Measurements from ENCODE around the gene NOTCH3.

The NOTCH3 gene

DNA sequence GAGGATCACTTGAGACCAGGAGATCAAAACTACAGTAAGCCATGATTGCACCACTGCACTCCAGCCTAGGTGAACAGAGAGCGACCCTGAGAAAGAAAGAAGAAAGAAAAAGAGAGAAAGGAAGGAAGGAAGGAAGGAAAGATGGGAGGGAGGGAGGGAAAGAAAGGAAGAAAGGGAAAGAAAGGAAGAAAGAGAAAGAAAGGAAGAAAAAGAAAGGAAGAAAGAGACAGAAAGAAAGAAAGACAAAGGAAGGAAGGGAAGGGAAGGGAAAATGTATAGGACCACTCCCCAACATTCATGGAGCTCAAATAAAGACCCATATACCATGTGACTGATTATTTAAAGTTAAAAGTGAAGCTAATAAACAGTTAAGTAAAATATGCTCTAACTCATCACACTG, 53.7 kb downstream of the NOTCH3 start:
- no peak for DNase-seq (ENCODE audit: extremely low read depth, low read depth)
- H3K4me3 ChIP-seq (replicated peaks; ENCODE audit: low read depth, low read length), result no peak overlapping the region
- TF ChIP-seq, protein P1, sequence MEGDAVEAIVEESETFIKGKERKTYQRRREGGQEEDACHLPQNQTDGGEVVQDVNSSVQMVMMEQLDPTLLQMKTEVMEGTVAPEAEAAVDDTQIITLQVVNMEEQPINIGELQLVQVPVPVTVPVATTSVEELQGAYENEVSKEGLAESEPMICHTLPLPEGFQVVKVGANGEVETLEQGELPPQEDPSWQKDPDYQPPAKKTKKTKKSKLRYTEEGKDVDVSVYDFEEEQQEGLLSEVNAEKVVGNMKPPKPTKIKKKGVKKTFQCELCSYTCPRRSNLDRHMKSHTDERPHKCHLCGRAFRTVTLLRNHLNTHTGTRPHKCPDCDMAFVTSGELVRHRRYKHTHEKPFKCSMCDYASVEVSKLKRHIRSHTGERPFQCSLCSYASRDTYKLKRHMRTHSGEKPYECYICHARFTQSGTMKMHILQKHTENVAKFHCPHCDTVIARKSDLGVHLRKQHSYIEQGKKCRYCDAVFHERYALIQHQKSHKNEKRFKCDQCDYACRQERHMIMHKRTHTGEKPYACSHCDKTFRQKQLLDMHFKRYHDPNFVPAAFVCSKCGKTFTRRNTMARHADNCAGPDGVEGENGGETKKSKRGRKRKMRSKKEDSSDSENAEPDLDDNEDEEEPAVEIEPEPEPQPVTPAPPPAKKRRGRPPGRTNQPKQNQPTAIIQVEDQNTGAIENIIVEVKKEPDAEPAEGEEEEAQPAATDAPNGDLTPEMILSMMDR (IDR thresholded peaks at IDR 0.05; ENCODE audit: low read depth, low read length, missing control alignments), result no peak

DNA sequence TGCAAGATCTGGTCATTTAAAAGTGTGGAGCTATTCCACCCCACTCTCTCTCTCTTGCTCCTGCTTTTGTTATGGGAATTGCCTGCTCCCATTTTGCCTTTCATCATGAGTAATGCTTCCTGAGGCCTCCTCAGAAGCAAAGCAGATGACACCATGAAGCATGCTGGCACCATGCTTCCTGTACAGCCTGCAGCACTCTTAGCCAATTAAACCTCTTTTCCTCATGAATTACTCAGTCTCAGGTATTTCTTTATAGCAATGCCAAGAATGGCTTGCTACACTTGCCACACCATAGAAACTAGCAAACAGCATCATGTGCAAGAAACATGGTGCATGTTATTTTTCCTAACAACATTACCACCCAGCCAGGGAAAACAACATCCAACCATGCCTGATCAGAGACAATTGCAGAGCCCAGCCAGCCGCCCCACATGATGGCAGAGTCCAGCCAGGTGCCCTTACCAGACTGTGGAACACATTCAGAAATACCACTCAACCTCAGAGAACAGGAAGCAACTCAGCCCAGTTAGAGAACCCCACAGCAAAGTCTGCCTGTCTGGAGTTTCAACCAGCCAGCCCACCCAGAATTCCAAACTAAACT, 56.6 kb downstream of the NOTCH3 start:
- TF ChIP-seq, protein P1 (IDR thresholded peaks at IDR 0.05; ENCODE audit: low read depth, low read length, missing control alignments), result no peak
- DNase-seq (ENCODE audit: extremely low read depth, low read depth), result no peak
- no peak overlapping the region for H3K4me3 ChIP-seq (replicated peaks; ENCODE audit: low read depth, low read length)

GRCh38 chr19:15142313-15142712, 58.5 kb downstream of the NOTCH3 start:
- no peak for DNase-seq (ENCODE audit: extremely low read depth, low read depth)
- TF ChIP-seq, protein P1 (IDR thresholded peaks at IDR 0.05; ENCODE audit: low read depth, low read length, missing control alignments), result no peak
- no peak overlapping the region for H3K4me3 ChIP-seq (replicated peaks; ENCODE audit: low read depth, low read length)

GRCh38 chr19:15141143-15141542, 59.7 kb downstream of the NOTCH3 start:
- no peak overlapping the region for H3K4me3 ChIP-seq (replicated peaks; ENCODE audit: low read depth, low read length)
- TF ChIP-seq, protein P1 (IDR thresholded peaks at IDR 0.05; ENCODE audit: low read depth, low read length, missing control alignments), result no peak
- DNase-seq (ENCODE audit: extremely low read depth, low read depth), result no peak

DNA sequence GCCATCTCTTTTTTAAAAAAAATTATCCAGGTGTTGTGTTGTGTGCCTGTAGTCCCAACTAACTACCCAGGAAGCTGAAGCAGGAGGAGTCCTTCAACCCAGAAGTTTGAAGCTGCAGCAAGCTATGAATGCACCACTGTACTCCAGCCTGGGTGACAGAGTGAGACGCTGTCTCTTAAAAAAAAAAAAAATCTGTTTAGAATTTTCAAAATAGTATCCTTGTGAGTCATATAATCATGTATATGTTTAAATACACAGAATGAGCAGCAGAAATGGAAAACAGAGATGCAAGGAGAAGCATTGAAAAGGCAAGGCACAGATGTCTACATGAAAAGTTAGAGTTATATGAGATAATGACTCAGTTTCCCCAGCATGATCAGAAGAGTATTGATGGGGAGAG, 62.4 kb downstream of the NOTCH3 start:
- no peak overlapping the region for H3K4me3 ChIP-seq (replicated peaks; ENCODE audit: low read depth, low read length)
- DNase-seq (ENCODE audit: extremely low read depth, low read depth), result no peak
- TF ChIP-seq, protein P1 (IDR thresholded peaks at IDR 0.05; ENCODE audit: low read depth, low read length, missing control alignments), result no peak

GRCh38 chr19:15137777-15138176, 63.0 kb downstream of the NOTCH3 start:
- no peak for DNase-seq (ENCODE audit: extremely low read depth, low read depth)
- no peak overlapping the region for H3K4me3 ChIP-seq (replicated peaks; ENCODE audit: low read depth, low read length)
- TF ChIP-seq, protein P1 (IDR thresholded peaks at IDR 0.05; ENCODE audit: low read depth, low read length, missing control alignments), result no peak

Data from HFF-Myc (cell line).